RWPE2 (cell line): ENCODE results near the gene PDHB.

Source experiments
- ATAC-seq: fragments of 200-7000 bp; cut with Tn5 transposase; 3 replicates; pipeline ENCODE4 v1.9.1; 2021; ENCODE audit warnings: low read depth
- DNase-seq: peaks from one replicate; pipeline ENCODE4 v3.0.0-alpha.2; 2020; ENCODE audit warnings: low spot score
- H3K27ac ChIP-seq: fragments of 450-650 bp; 2 replicates; pipeline ENCODE4 v1.5.1; 2017; ENCODE audit warnings: mild to moderate bottlenecking; ENCODE audit not compliant: poor library complexity, severe bottlenecking
- H3K27me3 ChIP-seq: fragments of 250-450 bp; sonication (Bioruptor Pico); 2 replicates; pipeline ENCODE4 v1.5.1; 2021; ENCODE audit warnings: mild to moderate bottlenecking, moderate library complexity; ENCODE audit not compliant: insufficient read depth, poor library complexity, severe bottlenecking
- H3K36me3 ChIP-seq: fragments of 250-450 bp; sonication (Bioruptor Pico); 2 replicates; pipeline ENCODE4 v1.5.1; 2020; ENCODE audit warnings: low read depth, mild to moderate bottlenecking, moderate library complexity
- H3K4me1 ChIP-seq: fragments of 250-450 bp; sonication (Bioruptor Pico); 2 replicates; pipeline ENCODE4 v1.5.1; 2021; ENCODE audit warnings: mild to moderate bottlenecking, moderate library complexity; ENCODE audit not compliant: insufficient read depth, poor library complexity, severe bottlenecking
- H3K4me3 ChIP-seq: fragments of 250-450 bp; sonication (Bioruptor Pico); 2 replicates; pipeline ENCODE4 v1.5.1; 2021; ENCODE audit warnings: mild to moderate bottlenecking, moderate library complexity; ENCODE audit not compliant: severe bottlenecking
- H3K9me3 ChIP-seq: fragments of 250-450 bp; sonication (Bioruptor Pico); 2 replicates; pipeline ENCODE4 v1.5.1; 2021; ENCODE audit warnings: mild to moderate bottlenecking, moderate library complexity; ENCODE audit not compliant: severe bottlenecking
- TF ChIP-seq, protein P1 (sequence below): fragments of 450-650 bp; IDR thresholded peaks from one replicate; pipeline ENCODE4 v1.5.1; 2017; ENCODE audit warnings: mild to moderate bottlenecking, moderate library complexity; ENCODE audit not compliant: poor library complexity, severe bottlenecking

PDHB gene

DNA sequence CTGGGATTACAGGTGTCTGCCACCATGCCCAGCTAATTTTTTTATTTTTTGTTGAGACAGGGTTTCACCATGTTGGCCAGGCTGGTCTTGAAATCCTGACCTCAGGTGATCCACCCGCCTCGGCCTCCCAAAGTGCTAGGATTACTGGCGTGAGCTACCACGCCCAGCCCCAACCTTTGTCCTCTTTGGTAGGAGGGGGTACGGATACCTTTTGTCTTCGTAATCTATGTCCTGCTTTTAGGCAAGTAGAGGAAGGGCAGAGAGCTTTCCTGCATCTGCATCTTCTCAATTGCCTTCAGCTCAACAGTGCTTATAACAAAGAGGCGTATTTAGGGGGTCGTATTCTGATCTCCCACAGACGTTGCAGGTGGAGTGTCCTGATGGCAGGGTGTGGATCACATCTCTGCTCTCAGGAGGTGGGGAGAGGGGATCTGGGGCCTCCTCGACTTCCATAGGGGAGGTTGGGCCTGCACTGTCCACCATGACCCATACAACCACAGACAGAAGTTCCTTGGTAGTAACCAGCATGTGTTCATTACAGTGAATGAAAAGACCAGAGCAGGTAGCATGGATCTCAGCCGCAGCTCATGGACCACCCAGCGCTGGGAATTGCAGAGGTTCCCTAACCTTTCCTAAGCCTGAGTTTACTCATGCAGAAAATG lies 36.9 kb upstream of the PDHB start:
- H3K4me1 ChIP-seq: peaks cover 18% of the 10 kb centered on the region
- H3K9me3 ChIP-seq: no peaks in the 10 kb centered on the region
- H3K4me3 ChIP-seq: no peak overlapping the region
- H3K27me3 ChIP-seq: no peaks in the 10 kb centered on the region
- ATAC-seq (no peak), DNase-seq (no peak)
- peak overlapping the region; percentile 53 for H3K27ac ChIP-seq
- TF ChIP-seq, protein P1, sequence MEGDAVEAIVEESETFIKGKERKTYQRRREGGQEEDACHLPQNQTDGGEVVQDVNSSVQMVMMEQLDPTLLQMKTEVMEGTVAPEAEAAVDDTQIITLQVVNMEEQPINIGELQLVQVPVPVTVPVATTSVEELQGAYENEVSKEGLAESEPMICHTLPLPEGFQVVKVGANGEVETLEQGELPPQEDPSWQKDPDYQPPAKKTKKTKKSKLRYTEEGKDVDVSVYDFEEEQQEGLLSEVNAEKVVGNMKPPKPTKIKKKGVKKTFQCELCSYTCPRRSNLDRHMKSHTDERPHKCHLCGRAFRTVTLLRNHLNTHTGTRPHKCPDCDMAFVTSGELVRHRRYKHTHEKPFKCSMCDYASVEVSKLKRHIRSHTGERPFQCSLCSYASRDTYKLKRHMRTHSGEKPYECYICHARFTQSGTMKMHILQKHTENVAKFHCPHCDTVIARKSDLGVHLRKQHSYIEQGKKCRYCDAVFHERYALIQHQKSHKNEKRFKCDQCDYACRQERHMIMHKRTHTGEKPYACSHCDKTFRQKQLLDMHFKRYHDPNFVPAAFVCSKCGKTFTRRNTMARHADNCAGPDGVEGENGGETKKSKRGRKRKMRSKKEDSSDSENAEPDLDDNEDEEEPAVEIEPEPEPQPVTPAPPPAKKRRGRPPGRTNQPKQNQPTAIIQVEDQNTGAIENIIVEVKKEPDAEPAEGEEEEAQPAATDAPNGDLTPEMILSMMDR: no peak
- no peaks in the 10 kb centered on the region for H3K36me3 ChIP-seq

DNA sequence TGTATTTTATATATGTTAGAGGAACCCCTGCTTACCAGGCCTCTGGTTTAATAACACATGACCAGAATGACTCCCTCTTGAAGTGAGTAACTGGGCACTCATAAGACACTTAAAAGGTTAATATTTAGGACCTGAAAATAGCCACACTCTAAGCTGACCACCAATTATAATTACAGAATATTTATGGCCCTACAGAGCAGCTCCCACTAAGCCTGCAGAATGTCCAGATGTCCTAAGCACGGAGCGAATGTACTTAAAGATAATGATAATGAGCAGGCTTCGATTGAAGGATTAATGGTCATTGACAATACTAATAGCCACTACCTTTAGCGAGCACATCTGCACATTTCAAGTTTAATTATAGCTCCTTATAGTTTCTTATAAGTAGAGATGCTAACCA lies 35.5 kb upstream of the PDHB start:
- no peaks in the 10 kb centered on the region for H3K27me3 ChIP-seq
- no peaks in the 10 kb centered on the region for H3K9me3 ChIP-seq
- no peaks in the 10 kb centered on the region for H3K36me3 ChIP-seq
- peaks cover 19% of the 10 kb centered on the region for H3K4me1 ChIP-seq
- DNase-seq (no peak), ATAC-seq (no peak)
- TF ChIP-seq, protein P1: no peak
- no peak overlapping the region for H3K27ac ChIP-seq
- no peak overlapping the region for H3K4me3 ChIP-seq

DNA sequence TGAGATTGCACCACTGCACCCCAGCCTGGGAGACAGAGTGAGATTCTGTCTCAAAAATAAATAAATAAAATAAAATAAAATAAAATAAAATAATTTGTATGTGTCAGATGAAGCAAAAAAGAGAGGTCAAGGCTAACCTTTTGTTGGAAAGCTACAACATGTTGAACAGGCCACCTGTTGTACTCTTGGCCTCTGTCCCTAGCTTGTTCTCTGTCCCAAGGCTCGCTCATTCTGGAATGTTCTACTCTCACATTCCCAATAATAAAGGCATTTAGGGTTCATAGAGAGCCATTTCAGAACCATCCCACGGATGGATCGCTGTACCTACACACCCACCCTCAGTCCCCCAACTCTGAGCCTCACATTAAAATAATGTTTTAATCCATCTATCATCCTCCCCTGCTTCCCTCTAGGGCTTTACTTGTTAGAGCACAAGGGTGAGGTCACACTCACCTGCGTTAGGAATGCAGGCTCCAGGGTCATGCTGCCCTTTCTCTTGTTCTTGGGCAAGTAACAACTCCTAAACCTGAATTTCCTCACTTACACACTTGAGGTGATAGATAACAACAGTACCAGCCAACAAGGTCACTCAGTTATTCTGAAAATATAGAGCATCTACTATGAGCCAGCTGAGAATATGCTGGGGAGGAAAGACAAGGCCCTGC lies 33.4 kb upstream of the PDHB start:
- Histone ChIP-seq H3K4me3 (no peak overlapping the region), H3K27ac (no peak overlapping the region), H3K27me3 (no peaks in the 10 kb centered on the region), H3K9me3 (no peaks in the 10 kb centered on the region), H3K4me1 (peaks cover 24% of the 10 kb centered on the region), H3K36me3 (no peaks in the 10 kb centered on the region)
- no peak for ATAC-seq
- TF ChIP-seq, protein P1: no peak
- no peak for DNase-seq

DNA sequence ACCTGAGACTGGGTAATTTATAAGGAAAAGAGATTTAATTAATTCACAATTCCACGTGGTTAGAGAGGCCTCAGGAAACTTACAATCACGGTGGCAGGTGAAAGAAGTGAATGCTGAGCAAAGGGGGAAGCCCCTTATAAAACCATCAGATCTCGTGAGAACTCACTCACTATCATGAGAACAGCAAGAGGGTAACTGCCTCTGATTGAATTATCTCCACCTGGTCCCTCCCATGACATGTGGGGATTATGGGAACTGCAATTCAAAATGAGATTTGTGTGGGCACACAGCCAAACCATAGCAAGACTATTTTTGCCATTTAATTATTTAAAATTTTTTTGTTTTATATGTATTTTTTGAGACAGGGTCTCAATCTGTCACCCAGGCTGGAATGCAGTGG lies 31.2 kb upstream of the PDHB start:
- TF ChIP-seq, protein P1: no peak
- no peak for DNase-seq
- peaks cover 9% of the 10 kb centered on the region for H3K4me1 ChIP-seq

DNA sequence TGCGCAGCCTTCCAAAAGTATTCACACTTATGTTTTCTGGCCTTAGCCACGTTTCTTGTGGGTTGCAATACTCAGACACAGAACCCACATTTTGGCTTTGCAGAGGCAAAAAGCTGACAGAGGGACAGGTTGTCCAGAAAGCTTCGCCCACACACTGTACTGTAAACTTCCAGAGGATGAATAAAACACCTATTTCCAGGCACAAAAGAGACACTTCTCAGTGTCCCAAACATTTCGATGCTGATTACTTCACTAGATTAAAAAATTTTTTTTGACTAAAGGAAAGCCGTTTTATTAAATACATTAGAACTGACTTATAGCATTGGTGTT lies 30.3 kb upstream of the PDHB start:
- Histone ChIP-seq H3K4me3 (no peak overlapping the region), H3K36me3 (no peaks in the 10 kb centered on the region), H3K9me3 (no peaks in the 10 kb centered on the region), H3K27me3 (no peaks in the 10 kb centered on the region), H3K4me1 (peaks cover 7% of the 10 kb centered on the region), H3K27ac (no peak overlapping the region)
- no peak for ATAC-seq
- no peak for DNase-seq
- TF ChIP-seq, protein P1: peak; percentile 78

More for the DNA sequence above, 31.2 kb upstream of the PDHB start:
- ATAC-seq: no peak
- H3K27ac ChIP-seq: no peak overlapping the region
- H3K27me3 ChIP-seq: no peaks in the 10 kb centered on the region
- no peaks in the 10 kb centered on the region for H3K36me3 ChIP-seq
- H3K4me3 ChIP-seq: no peak overlapping the region
- no peaks in the 10 kb centered on the region for H3K9me3 ChIP-seq
